Small intestine (tissue), 7 donors: ENCODE results near the gene CCNI2. TPM values are rescaled to one million over a fixed set of nuclear protein-coding genes. Genes with fewer than 3 reads are reported as not detected.

Experiments used
- DNase-seq, 2 donors: peaks; one replicate each; pipeline versions ENCODE4 v3.0.0 to v3.0.0-alpha.2; 2013
- FAIRE-seq: peaks from 2 replicates; lab custom pipeline; 2012; peaks lifted over from hg19 to GRCh38; lab: Jason Lieb, UNC
- H3K27ac ChIP-seq, 3 donors: one replicate each; pipeline ENCODE4 v1.5.1; 2013; ENCODE audit warnings: low read length in 2 of 3, mild to moderate bottlenecking in 2 of 3, control low read depth in 1 of 3, inconsistent platforms in 1 of 3, low read depth in 1 of 3, moderate library complexity in 1 of 3
- H3K27me3 ChIP-seq, 3 donors: one replicate each; pipeline ENCODE4 v1.6.1; 2013; ENCODE audit warnings: low read length in 3 of 3, inconsistent platforms in 1 of 3; ENCODE audit not compliant: control insufficient read depth in 3 of 3, insufficient read depth in 3 of 3
- H3K36me3 ChIP-seq, 3 donors: one replicate each; pipeline ENCODE4 v1.6.1; 2013; ENCODE audit warnings: low read length in 3 of 3, inconsistent platforms in 1 of 3, low read depth in 1 of 3, mild to moderate bottlenecking in 1 of 3, moderate library complexity in 1 of 3; ENCODE audit not compliant: control insufficient read depth in 3 of 3, insufficient read depth in 2 of 3
- H3K4me1 ChIP-seq, 3 donors: one replicate each; pipeline ENCODE4 v1.6.1; 2013; ENCODE audit warnings: low read length in 2 of 3, inconsistent platforms in 1 of 3, low read depth in 1 of 3, mild to moderate bottlenecking in 1 of 3, moderate library complexity in 1 of 3; ENCODE audit not compliant: control insufficient read depth in 3 of 3, insufficient read depth in 2 of 3
- H3K4me3 ChIP-seq, 3 donors: one replicate each; pipeline ENCODE4 v1.5.1; 2013; ENCODE audit warnings: low read length in 3 of 3, control low read depth in 1 of 3, inconsistent platforms in 1 of 3, low read depth in 1 of 3, mild to moderate bottlenecking in 1 of 3, moderate library complexity in 1 of 3
- H3K9me3 ChIP-seq, 2 donors: one replicate each; pipeline ENCODE4 v1.6.1; 2013; ENCODE audit warnings: low read depth in 1 of 2, low read length in 1 of 2; ENCODE audit not compliant: control insufficient read depth in 2 of 2, insufficient read depth in 1 of 2
- WGBS, 3 donors: extraction: QIAGEN DNeasy Blood & Tissue Kit; methylation state at CpG; one replicate each; pipeline ENCODE4 v1.1.7; 2013; 5-methylcytosine and 5-hydroxymethylcytosine counted together
- polyA plus RNA-seq, 4 donors: library from polyadenylated mRNA; stranded (reverse) in 3 of 4; unstranded in 1 of 4; fragments of 200-250 nt in 3 of 4; fragments of 120-200 nt in 1 of 4; gene quantifications; one replicate each; pipeline versions ENCODE4 v1.2.1 to v1.2.3, GENCODE V29; 2013
- donor health status: healthy with polysubstance abuse.
- donor health status: control.
- donor health status: control.
- donor health status: Bipolar disorder and iron deficiency.
- donor health status: healthy.

Gene CCNI2
- polyA plus RNA-seq, 4 donors, result 1.6 to 8.2 (median 5.0) TPM

DNA sequence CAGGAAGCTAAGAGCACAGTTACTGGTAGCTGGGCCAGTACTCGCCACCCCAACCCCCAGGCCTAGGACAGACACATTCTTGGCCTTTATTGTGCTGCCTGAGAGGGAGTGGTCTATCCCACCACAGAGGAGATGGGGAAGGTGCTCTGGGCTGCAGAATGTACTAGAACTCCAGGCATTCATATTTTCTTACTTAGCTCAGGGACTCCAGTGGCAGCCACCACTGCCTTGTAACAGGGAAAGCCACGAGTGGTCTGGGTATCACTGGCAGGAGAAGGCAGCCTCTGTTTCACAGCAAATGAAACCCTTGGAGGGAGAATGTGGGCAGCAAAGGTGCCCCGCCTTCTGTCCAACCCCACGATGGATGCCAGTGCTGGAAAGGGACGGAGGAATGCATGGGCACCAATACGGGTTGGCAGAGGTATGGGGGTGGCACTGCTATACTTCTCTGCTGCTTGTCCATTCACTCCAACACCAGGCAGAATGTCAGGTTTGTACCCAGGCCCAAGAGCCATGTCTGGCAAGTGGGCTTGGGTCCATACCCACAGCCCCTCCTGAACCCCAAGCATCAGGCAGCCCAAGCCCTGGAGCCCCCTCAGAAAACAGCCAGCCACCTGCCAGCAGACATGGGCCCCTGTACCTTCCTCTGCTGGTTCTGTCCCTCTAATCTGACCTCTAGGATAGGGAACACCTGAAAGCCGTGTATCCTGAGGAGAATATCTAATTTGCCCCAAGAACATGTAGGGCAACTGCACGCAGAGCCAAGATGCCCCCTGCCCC is 25.3 kb downstream of the CCNI2 start:
- FAIRE-seq, result no peak
- 62 to 88% (median 85%) methylated on average over 8 of the region's 8 CpGs for WGBS, 3 donors
- Histone ChIP-seq H3K27ac (peak overlapping the region in 1 of 3 donors; percentile 45), H3K9me3 (no peaks in the 10 kb centered on the region), H3K4me1 (peaks cover 0 to 16% (median 3%) of the 10 kb centered on the region in 3 donors), H3K4me3 (no peak overlapping the region), H3K36me3 (peaks cover 0 to 29% (median 0%) of the 10 kb centered on the region in 3 donors), H3K27me3 (no peaks in the 10 kb centered on the region)
- no peak for DNase-seq

DNA sequence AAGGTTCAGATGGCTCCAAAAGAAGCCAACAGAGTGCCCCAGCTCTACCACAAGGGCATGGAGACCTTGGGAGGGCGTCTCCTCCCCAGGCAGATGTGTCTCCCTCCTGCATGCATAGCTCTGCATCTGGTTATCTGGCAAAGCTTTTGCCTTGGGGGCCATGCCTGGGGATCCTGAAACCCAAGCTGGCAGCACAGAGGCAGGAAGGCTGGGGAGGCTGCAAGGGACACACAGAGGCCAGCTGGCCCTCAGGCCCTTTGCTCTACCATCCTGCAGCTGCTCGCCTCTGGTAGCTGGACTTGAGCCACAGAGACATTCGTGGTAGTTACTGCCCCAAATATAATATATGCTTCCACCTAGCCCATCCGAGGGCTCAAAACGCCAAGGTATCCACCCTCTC is 25.9 kb downstream of the CCNI2 start:
- no peak overlapping the region for H3K27ac ChIP-seq
- no peaks in the 10 kb centered on the region for H3K9me3 ChIP-seq
- peaks cover 0 to 18% (median 3%) of the 10 kb centered on the region in 3 donors for H3K4me1 ChIP-seq
- no peak overlapping the region for H3K4me3 ChIP-seq
- H3K27me3 ChIP-seq, result no peaks in the 10 kb centered on the region
- FAIRE-seq (no peak), DNase-seq (no peak)
- WGBS, 3 donors, result 81 to 85% (median 85%) methylated on average over 5 of the region's 5 CpGs
- peaks cover 0 to 25% (median 0%) of the 10 kb centered on the region in 3 donors for H3K36me3 ChIP-seq

DNA sequence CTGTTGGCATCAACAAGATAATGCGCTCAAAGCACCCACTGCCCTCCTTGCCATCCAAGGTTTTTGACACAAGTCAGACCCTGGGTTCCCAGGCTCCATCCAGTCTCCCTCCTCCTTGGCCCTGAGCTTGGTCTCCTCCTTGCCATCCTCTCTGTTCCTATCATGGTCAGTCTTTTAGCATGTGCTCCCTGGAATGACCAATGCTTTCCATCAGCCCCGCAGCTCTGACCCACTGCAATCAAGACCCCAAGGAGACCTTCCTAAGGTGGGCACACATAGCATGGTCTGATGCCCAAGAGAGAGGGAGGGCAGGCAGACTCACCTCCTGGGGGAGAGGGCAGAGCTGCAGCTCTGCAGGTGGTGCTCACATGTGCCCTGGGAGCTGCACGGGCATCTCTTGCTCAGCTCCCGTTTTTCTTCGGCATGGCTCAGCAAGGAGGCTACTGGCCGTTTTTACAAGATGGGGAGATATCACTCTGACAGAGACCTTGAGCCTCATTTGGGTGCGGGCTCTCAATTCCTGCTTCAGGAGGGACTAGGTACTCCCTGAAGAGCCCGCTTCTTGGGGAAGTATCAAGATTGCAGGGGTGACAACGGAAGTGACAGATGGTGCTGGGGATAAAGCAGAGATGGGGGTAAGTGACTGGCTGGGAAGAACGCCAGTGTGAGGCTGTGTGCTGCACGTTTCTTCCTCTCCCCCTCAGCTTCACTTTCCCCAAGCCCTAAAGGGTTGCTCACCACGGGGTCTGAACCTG is 26.6 kb downstream of the CCNI2 start:
- Histone ChIP-seq H3K36me3 (peaks cover 0 to 23% (median 0%) of the 10 kb centered on the region in 3 donors), H3K27ac (no peak overlapping the region), H3K4me1 (peaks cover 0 to 18% (median 3%) of the 10 kb centered on the region in 3 donors), H3K4me3 (no peak overlapping the region), H3K9me3 (no peaks in the 10 kb centered on the region), H3K27me3 (no peaks in the 10 kb centered on the region)
- WGBS, 3 donors, result 72 to 87% (median 84%) methylated on average over 12 of the region's 12 CpGs
- DNase-seq (no peak), FAIRE-seq (no peak)

DNA sequence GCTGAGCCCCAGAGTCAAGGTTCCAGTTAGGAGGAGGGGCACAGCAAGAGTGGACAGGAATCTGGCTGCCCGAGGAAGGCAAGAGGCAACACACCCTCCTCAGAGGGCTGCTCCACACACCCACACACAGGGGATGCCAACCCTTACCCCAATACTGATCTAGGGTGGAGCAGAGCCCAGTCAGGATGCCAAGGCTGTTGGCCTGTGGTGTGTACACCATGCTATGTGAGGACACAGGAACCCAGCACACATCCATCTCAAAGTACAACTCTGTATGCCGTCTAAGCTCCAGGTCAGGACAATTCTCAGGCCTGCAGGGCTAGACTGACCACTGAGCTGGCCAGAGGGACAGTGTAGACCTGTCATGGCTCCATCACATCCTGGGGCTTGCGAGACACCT is 27.2 kb downstream of the CCNI2 start:
- FAIRE-seq (no peak), DNase-seq (no peak)
- peaks cover 0 to 23% (median 0%) of the 10 kb centered on the region in 3 donors for H3K36me3 ChIP-seq
- peaks cover 0 to 18% (median 3%) of the 10 kb centered on the region in 3 donors for H3K4me1 ChIP-seq
- H3K27me3 ChIP-seq, result no peaks in the 10 kb centered on the region
- 51 to 76% (median 66%) methylated on average over 3 of the region's 3 CpGs for WGBS, 3 donors
- H3K9me3 ChIP-seq, result no peaks in the 10 kb centered on the region
- no peak overlapping the region for H3K4me3 ChIP-seq
- peak overlapping the region in 1 of 3 donors; percentile 24 for H3K27ac ChIP-seq

- FAIRE-seq (no peak), DNase-seq (peak in 1 of 2 donors; percentile 46)
- peaks cover 0 to 21% (median 0%) of the 10 kb centered on the region in 3 donors for H3K36me3 ChIP-seq
- no peak overlapping the region for H3K27ac ChIP-seq
- peaks cover 0 to 18% (median 3%) of the 10 kb centered on the region in 3 donors for H3K4me1 ChIP-seq
- H3K27me3 ChIP-seq, result no peaks in the 10 kb centered on the region
- H3K9me3 ChIP-seq, result no peaks in the 10 kb centered on the region
- 65 to 76% (median 68%) methylated on average over 5 of the region's 5 CpGs for WGBS, 3 donors
- no peak overlapping the region for H3K4me3 ChIP-seq
Measured at GRCh38 chr5:132774896-132775295, 27.7 kb downstream of the CCNI2 start.

DNA sequence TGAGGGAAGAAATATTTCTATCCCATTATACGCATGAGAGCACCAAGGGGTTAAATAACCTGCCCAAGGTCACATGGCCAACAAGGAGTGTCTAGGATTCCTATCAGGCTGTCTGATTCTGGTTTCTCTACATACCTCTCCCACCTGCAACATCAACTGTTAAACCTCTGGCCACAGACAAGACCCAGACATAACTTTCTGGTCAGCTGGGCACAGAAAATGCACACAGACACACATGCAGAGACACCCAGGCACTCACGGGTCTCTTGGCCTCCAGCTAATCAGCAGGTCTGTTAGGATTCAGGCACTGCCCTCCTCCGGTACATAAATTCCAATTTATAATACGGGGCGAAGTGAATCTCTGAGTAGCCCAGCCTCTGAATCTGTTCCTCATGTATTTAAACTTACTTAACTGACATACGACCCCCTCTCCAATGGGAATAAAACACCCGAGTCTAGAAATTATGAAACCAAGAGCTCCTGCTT is 28.3 kb downstream of the CCNI2 start:
- Histone ChIP-seq H3K9me3 (no peaks in the 10 kb centered on the region), H3K27ac (no peak overlapping the region), H3K27me3 (no peaks in the 10 kb centered on the region), H3K4me3 (peak overlapping the region in 2 of 3 donors; percentile 83 to 95), H3K36me3 (peaks cover 0 to 20% (median 0%) of the 10 kb centered on the region in 3 donors), H3K4me1 (peaks cover 0 to 18% (median 3%) of the 10 kb centered on the region in 3 donors)
- DNase-seq, result peak; percentile 36 to 41
- no peak for FAIRE-seq
- 25 to 42% (median 26%) methylated on average over 7 of the region's 7 CpGs for WGBS, 3 donors

DNA sequence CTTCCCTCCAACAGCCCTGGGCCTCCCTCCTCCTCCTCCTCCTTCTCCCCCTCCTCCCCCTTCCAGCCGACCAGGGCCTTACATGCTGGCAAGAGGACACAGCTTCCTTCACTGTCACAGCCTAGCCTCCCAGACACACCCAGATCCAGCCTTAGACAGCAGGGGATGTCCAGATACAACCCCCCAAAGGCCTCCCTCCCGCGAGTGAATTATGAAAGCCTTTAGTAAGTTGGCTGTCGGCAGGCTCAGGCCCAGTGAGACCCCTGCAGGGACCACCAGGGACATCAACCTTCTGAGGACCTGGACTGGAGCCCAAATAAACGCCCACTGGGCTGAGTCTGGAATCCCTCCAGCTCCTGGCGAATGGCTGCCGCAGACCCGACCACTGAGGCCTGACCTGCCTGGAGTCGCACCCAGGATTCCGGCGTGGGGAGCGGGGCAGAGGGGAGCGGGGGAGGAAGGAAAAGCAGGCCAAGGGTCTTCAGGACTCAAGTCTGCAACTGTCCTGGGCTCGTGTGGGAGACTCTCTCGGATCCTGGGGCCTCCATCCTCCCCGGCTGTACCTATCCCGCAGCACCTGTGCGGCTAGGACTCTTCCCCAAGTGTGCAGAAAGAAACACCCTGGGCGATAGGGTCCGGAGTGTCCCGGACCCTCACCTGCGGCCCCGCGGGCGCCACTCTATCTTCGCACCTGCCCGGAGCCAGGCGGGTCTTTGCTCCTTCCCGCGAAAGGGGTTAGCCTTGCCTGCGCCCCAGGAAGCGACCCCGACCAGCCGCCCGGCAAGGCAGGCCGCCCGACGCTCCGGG is 29.1 kb downstream of the CCNI2 start:
- peaks cover 0 to 18% (median 3%) of the 10 kb centered on the region in 3 donors for H3K4me1 ChIP-seq

DNA sequence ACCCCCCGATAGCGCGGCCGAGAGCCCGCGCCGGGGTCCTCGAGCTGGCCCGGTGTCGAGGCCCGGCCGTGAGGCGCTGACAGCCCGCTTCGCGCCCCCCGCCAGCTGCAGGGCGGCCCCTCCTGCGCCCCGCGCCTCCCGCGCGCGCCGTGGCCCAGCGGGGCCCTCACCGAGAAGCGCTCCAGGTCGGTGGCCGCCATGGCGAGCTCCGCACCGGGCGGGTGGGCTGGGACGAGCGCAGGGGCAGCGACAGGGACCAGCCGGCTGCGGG is 29.6 kb downstream of the CCNI2 start:
- Histone ChIP-seq H3K9me3 (no peaks in the 10 kb centered on the region), H3K27ac (peak overlapping the region in 2 of 3 donors; percentile 37 to 47), H3K36me3 (peaks cover 0 to 14% (median 0%) of the 10 kb centered on the region in 3 donors), H3K4me1 (peaks cover 0 to 18% (median 3%) of the 10 kb centered on the region in 3 donors), H3K27me3 (no peaks in the 10 kb centered on the region), H3K4me3 (peak overlapping the region; percentile 83 to 95 (median 86))
- DNase-seq, result no peak
- FAIRE-seq, result no peak
- 0 to 1% (median 1%) methylated on average over 23 to 40 of the region's 40 CpGs for WGBS, 3 donors

More for the DNA sequence above, 29.1 kb downstream of the CCNI2 start:
- Histone ChIP-seq H3K36me3 (peaks cover 0 to 17% (median 0%) of the 10 kb centered on the region in 3 donors), H3K9me3 (no peaks in the 10 kb centered on the region), H3K27ac (peak overlapping the region; percentile 32 to 47 (median 37)), H3K4me3 (peak overlapping the region; percentile 83 to 95 (median 83)), H3K27me3 (no peaks in the 10 kb centered on the region)
- DNase-seq (peak; percentile 50 to 62), FAIRE-seq (no peak)
- WGBS, 3 donors, result 5 to 14% (median 7%) methylated on average over 27 to 39 of the region's 39 CpGs
